GM21737 (cell line): ENCODE data around the gene ZC3H10.
"Not testable (repeated sequence)": the region's sequence is repeated elsewhere in the genome, so short reads cannot be mapped to it uniquely, and the experiment has no call there.

Experiments used
- ATAC-seq: cut with Tn5 transposase; IDR thresholded peaks from one replicate; pipeline ENCODE4 v1.9.1; 2021; ENCODE audit warnings: mild to moderate bottlenecking, moderate library complexity; ENCODE audit not compliant: unreplicated experiment

ZC3H10 gene

DNA sequence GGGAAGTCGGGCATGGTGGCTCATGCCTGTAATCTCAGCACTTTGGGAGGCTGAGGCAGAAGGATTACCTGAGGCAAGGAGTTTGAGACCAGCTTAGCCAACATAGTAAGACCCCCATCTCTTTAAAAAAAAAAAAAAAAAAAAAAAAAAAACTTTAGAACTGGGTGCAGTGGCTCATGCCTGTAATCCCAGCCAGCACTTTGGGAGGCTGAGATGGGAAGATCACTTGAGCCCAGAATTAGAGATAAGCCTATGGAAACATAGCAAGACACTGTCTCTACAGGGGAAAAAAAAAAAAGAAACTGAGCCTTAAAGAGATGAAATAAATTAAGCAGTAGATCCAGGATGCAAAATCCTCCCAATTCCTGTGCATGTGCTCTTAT, 15.4 kb upstream of the ZC3H10 start:
- no peak for ATAC-seq

DNA sequence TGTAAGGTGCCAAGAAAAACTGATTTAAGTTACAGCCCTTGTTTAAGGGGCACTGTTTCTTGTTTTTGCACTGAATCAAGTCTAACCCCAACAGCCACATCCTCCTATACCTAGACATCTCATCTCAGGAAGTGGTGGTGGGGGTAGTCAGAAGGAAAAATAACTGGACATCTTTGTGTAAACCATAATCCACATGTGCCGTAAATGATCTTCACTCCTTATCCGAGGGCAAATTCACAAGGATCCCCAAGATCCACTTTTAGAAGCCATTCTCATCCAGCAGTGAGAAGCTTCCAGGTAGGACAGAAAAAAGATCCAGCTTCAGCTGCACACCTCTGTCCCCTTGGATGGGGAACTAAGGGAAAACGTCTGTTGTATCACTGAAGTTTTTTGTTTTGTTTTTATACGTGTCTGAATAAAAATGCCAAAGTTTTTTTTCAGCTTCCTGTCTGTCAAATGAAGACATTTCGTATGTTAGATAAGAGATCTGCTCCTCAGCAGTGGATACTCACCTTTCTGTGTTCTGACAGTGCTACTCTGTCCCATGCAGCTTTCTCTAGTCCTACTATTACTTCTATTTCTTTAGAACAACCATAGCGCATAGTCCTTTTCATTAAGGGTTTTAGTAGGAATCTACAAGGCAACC, 14.9 kb upstream of the ZC3H10 start:
- no peak for ATAC-seq

DNA sequence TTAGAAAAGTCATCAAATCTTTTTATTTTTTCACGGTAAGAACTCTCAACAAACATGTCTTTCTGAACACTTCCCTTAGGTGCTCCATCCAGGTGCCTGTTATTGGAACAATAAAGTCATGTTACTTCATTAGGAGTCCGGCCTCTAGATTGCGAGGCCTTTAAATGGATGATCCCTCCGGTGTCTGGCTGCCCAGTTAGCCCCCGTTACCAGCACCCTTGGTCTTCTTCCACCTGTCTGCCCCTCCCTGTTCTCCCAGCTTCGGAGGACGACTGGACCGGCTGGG, 14.3 kb upstream of the ZC3H10 start:
- no peak for ATAC-seq

GRCh38 chr12:56104109-56104814, 13.8 kb upstream of the ZC3H10 start, which contains the start of gene PA2G4:
PA2G4 (plus strand) TSS chr12:56104559; CDS start chr12:56104738, 179 bp downstream.
- ATAC-seq: peak; percentile 87

DNA sequence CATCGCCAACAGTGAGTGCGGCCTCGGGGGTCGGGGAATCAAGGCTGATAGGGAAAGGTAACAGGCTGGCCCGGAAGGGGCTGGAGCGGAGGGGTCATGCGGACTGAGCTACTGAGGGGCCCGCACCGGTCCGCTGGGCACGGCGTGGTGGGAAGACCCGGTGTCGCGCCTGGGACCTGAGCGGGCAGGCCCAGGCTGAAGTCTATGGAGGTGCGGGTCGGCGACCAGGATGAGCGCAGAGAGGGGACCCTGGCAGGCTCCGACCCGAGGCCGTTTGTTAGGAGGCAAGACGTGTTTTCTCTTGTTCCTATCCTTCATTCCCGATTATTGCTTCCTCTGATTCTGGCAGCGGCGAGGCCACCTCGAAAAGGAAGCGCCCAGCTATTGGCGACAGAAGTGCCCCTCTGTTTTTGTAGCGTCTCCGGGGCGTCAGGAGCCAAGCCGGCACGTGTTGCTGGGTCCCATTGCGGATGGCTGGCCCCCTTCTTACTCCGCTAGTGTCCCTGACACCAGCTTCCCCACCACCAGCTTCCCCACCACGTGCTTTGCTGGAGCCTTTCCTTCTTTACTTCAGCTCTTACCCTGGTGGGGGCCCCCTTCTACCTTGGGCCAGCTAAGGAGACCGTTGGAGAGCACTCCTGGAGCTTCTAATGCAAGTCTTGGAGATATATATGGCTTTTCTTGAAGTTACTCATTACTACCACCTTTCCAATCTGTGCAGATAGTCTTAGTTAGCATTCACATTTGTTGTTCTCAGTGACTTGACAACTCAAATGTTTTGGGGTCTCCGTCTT, 13.1 kb upstream of the ZC3H10 start:
- ATAC-seq: peak; percentile 16

- no peak for ATAC-seq
These were observed 12.5 kb upstream of the ZC3H10 start for GRCh38 chr12:56105609-56105902.

DNA sequence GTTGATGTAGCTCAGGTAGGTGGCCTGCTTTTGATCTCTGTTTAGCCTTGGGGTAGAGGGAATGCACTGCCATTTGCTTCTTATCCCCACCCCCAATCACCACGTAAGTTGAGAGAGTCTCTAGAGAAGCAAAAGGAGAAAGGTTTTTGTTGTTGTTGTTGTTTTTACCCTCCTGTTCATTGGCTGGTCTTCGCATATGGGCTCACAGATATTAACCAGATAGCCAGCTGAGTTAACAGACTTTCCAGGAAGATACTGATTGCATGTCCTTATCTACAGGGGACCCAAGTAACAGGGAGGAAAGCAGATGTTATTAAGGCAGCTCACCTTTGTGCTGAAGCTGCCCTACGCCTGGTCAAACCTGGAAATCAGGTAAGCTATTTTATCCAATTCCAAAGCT, 10.8 kb upstream of the ZC3H10 start:
- no peak for ATAC-seq

GRCh38 chr12:56110571-56110970, 7.5 kb upstream of the ZC3H10 start:
- ATAC-seq: no peak

- ATAC-seq: no peak
These were observed 4.0 kb upstream of the ZC3H10 start for GRCh38 chr12:56114084-56114483.

DNA sequence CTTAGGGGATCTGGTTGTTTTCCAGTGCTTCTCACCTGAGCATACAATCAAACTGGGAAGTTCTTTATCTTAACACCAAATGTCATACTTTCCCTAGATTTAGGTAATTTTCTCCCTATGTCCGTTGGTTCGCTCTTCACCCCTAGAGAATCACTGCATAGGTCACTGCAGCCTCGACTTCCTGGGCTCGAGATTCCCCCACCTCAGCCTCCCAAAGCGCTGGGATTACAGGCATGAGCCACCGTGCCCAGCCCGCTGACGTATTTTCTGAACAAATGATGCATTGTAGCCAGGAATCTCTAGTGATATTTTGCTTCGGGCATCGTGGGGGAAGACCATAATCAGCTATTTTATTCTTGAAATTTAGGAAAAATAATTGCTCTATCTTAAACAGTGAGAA, 2.7 kb upstream of the ZC3H10 start:
- no peak for ATAC-seq

GRCh38 chr12:56116267-56117081, 1.6 kb upstream of the ZC3H10 start, which contains the start of gene RPL41:
RPL41 (plus strand) TSS chr12:56116633.
- peak; percentile 47 for ATAC-seq

DNA sequence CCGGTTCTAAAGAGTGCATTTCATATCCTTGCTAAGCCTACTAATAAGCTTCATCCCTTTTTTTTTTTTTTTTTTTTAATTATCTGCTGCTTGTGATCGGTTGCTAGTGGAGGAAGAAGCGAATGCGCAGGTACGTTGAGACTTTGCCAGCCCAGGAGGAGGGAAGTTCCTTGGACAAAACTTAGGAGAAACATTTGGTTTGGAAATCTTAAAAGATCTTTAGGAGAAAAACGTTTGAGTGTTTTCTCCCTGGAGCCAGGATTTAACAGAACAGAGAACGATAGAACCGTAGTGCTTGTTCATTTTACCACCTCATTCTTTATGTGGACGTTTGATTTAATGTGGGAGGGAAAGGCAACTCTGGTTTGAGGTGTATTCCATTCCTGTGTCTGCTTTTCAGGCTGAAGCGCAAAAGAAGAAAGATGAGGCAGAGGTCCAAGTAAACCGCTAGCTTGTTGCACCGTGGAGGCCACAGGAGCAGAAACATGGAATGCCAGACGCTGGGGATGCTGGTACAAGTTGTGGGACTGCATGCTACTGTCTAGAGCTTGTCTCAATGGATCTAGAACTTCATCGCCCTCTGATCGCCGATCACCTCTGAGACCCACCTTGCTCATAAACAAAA, 872 bp upstream of the ZC3H10 start:
- not testable (repeated sequence) for ATAC-seq

DNA sequence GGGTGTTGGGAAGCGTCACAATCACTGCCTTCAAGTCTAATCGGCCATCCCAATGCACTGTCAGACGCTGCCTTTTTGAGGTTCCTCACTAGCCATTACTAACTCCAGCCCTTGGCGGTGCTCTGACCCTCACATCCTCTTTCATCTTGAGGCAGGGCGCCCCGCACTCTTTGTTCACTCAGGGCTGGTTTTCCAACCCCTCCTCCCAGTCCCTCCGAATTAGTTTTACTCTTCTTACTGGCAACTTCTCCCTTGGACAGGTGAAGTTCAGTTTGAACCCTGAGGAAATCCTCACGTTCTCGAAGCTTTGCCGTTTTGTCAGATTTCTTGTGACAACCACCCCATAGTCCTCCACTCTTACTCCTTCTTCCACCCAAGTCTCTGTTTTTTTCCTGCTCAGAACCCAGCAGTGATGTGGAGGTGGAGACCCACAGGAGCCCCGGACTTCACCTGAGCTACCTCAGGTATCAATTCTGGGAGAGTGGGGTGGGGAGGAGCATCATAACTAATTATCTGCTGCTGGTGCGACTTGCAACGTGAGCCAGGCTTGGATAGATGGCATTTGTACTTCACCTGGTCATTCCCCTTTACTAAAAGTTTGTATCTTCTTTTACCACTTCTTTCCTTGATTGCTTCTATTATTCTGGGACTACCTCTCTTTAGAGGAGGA, 757 bp downstream of the ZC3H10 start:
- ATAC-seq: peak; percentile 5

GRCh38 chr12:56119361-56119796, 1.3 kb downstream of the ZC3H10 start:
- no peak for ATAC-seq

- no peak for ATAC-seq
These were observed 2.2 kb downstream of the ZC3H10 start for GRCh38 chr12:56120158-56120846.

DNA sequence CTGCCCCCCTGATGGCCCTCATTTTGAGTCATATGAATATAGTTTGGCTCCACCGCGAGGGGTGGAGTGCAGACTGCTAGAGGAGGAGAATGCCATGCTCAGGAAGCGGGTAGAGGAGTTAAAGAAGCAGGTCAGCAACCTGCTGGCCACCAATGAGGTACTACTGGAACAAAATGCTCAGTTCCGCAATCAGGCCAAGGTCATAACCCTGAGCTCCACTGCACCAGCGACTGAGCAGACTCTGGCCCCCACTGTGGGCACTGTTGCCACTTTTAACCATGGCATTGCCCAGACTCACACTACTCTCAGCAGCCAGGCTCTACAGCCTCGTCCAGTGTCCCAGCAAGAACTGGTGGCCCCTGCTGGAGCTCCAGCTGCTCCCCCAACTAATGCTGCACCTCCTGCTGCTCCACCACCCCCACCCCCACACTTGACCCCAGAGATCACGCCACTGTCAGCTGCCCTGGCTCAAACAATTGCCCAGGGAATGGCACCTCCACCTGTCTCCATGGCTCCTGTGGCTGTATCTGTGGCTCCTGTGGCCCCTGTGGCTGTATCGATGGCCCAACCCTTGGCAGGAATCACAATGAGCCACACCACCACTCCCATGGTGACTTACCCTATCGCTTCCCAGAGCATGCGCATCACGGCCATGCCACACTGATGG, 3.3 kb downstream of the ZC3H10 start:
- ATAC-seq: no peak

- no peak for ATAC-seq
These were observed 4.6 kb downstream of the ZC3H10 start for GRCh38 chr12:56122637-56123036.

- ATAC-seq: no peak
These were observed 6.1 kb downstream of the ZC3H10 start for GRCh38 chr12:56124133-56124532.

DNA sequence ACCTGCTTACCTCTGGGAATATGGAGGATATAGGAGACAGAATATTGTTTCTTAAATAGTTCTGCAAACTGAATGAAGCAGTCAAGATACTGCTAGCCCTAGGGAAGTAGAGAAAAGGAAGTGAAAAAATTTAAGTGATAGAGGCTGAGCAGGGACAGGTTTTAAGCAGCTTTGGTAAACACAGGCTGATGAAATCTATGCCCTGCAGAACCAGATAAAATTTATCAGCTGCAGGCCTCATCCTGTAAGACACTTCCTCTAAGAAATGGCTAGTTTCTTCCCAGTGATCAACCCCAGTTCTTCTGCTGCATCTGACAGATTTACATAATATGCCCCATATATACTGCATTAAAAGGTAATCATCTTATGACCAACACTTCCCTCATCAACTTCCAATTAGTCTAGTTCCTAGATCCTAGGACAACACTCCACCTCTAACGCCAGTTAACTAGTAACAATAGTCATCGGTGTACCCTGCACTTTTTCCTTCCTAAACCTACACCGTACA, 8.7 kb downstream of the ZC3H10 start:
- no peak for ATAC-seq
